DND-41 (cell line): ENCODE results near the gene ORC4.

Source experiments
- ATAC-seq: fragments of 200-7000 bp; cut with Tn5 transposase; 3 replicates; pipeline ENCODE4 v1.9.1; 2021; ENCODE audit warnings: low read depth; ENCODE audit not compliant: insufficient read depth
- DNase-seq: peaks from one replicate; pipeline ENCODE4 v3.0.0-alpha.2; 2020
- H2AFZ ChIP-seq: 2 replicates; pipeline ENCODE4 v1.6.0; 2012; ENCODE audit warnings: low read depth, low read length
- H3K27ac ChIP-seq: 2 replicates; pipeline ENCODE4 v1.5.1; 2012; ENCODE audit warnings: low read length, inconsistent platforms
- H3K27me3 ChIP-seq: fragments of 200-600 bp; sonication (generic); 2 replicates; pipeline ENCODE4 v1.6.0; 2012; ENCODE audit warnings: low read length, mild to moderate bottlenecking, inconsistent platforms; ENCODE audit not compliant: insufficient read depth, poor library complexity
- H3K36me3 ChIP-seq: 2 replicates; pipeline ENCODE4 v1.5.1; 2012; ENCODE audit warnings: low read length, inconsistent platforms; ENCODE audit not compliant: insufficient read depth
- H3K4me1 ChIP-seq: 2 replicates; pipeline ENCODE4 v1.5.1; 2012; ENCODE audit warnings: mild to moderate bottlenecking, low read length; ENCODE audit not compliant: insufficient read depth
- H3K4me2 ChIP-seq: 2 replicates; pipeline ENCODE4 v1.6.0; 2012; ENCODE audit warnings: mild to moderate bottlenecking, moderate library complexity, low read length, inconsistent platforms; ENCODE audit not compliant: insufficient read depth
- H3K4me3 ChIP-seq, 2 experiments: fragments of 200-600 bp in 1 of 2; shearing (Covaris generic) in 1 of 2; 2 replicates each; pipeline ENCODE4 v1.5.1; 2012 to 2016; ENCODE audit warnings: inconsistent platforms in 2 of 2, low read length in 2 of 2, mild to moderate bottlenecking in 2 of 2, low read depth in 1 of 2, moderate library complexity in 1 of 2
- H3K79me2 ChIP-seq: 2 replicates; pipeline ENCODE4 v1.6.0; 2012; ENCODE audit warnings: low read length, inconsistent platforms; ENCODE audit not compliant: insufficient read depth
- H3K9ac ChIP-seq: 2 replicates; pipeline ENCODE4 v1.6.0; 2012; ENCODE audit warnings: low read depth, mild to moderate bottlenecking, inconsistent platforms, low read length, moderate library complexity
- H3K9me3 ChIP-seq: 2 replicates; pipeline ENCODE4 v1.5.1; 2012; ENCODE audit warnings: low read length, moderate library complexity, mild to moderate bottlenecking, inconsistent platforms; ENCODE audit not compliant: insufficient read depth, severe bottlenecking
- H4K20me1 ChIP-seq: 2 replicates; pipeline ENCODE4 v1.6.0; 2012; ENCODE audit warnings: low read length; ENCODE audit not compliant: insufficient read depth
- EZH2 ChIP-seq: IDR thresholded peaks from 3 replicates; pipeline ENCODE4 v1.6.1; 2012; ENCODE audit warnings: borderline replicate concordance, low read depth, mild to moderate bottlenecking, moderate library complexity, low read length, inconsistent platforms; ENCODE audit not compliant: severe bottlenecking
- TF ChIP-seq, protein P1 (sequence below): IDR thresholded peaks from 2 replicates; pipeline ENCODE4 v1.5.1; 2012; ENCODE audit warnings: borderline replicate concordance, low read length, moderate library complexity, mild to moderate bottlenecking; ENCODE audit not compliant: poor library complexity, severe bottlenecking; ENCODE audit errors: extremely low read depth

The ORC4 gene

DNA sequence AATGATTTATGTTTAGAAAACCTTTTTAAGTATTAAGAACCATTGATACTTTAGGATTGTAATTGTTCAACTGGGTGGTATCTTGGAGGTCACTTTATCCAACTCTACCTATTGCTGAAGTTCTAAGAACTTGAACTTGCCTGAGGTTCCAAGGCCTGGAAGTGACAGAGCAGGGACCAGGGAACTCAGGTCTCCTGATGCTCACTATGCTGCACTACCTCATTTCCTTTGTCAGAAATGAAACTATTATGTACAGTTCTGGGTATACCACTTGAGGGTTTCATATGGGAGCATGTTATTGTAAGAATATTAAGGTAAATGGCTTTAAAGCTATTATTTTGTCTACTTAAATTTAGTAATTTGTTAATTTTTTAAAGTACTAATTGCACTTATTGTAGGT, 3.3 kb upstream of the ORC4 start:
- H3K27ac ChIP-seq, result peak overlapping the region; percentile 3; the same call in 1 of the 2 replicates
- peaks cover 41% of the 10 kb centered on the region for H3K4me1 ChIP-seq
- H3K9me3 ChIP-seq, result no peaks in the 10 kb centered on the region
- peaks cover 4% of the 10 kb centered on the region; the same call in 1 of the 2 replicates for H4K20me1 ChIP-seq
- no peaks in the 10 kb centered on the region for H3K27me3 ChIP-seq
- H3K4me3 ChIP-seq, result peak overlapping the region in 1 of 2 experiments; percentile 11; a peak in 1 of 4 replicates
- no peak overlapping the region for H2AFZ ChIP-seq
- ATAC-seq (no peak), DNase-seq (peak; percentile 13)
- peaks cover 75% of the 10 kb centered on the region for H3K79me2 ChIP-seq
- H3K9ac ChIP-seq, result no peak overlapping the region; the same call in 1 of the 2 replicates
- H3K36me3 ChIP-seq, result no peaks in the 10 kb centered on the region; the same call in 1 of the 2 replicates
- peak overlapping the region; percentile 81 for H3K4me2 ChIP-seq
- no peak for TF ChIP-seq EZH2
- TF ChIP-seq, protein P1, sequence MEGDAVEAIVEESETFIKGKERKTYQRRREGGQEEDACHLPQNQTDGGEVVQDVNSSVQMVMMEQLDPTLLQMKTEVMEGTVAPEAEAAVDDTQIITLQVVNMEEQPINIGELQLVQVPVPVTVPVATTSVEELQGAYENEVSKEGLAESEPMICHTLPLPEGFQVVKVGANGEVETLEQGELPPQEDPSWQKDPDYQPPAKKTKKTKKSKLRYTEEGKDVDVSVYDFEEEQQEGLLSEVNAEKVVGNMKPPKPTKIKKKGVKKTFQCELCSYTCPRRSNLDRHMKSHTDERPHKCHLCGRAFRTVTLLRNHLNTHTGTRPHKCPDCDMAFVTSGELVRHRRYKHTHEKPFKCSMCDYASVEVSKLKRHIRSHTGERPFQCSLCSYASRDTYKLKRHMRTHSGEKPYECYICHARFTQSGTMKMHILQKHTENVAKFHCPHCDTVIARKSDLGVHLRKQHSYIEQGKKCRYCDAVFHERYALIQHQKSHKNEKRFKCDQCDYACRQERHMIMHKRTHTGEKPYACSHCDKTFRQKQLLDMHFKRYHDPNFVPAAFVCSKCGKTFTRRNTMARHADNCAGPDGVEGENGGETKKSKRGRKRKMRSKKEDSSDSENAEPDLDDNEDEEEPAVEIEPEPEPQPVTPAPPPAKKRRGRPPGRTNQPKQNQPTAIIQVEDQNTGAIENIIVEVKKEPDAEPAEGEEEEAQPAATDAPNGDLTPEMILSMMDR, result no peak

- no peaks in the 10 kb centered on the region for H3K27me3 ChIP-seq
- H3K36me3 ChIP-seq, result no peaks in the 10 kb centered on the region; the same call in 1 of the 2 replicates
- peak overlapping the region; percentile 68 to 86; a peak in 3 of 4 replicates for H3K4me3 ChIP-seq
- H3K9ac ChIP-seq, result peak overlapping the region; percentile 68
- ATAC-seq, result no peak
- peaks cover 4% of the 10 kb centered on the region; the same call in 1 of the 2 replicates for H4K20me1 ChIP-seq
- H3K4me2 ChIP-seq, result peak overlapping the region; percentile 81
- H3K4me1 ChIP-seq, result peaks cover 50% of the 10 kb centered on the region
- no peak overlapping the region for H2AFZ ChIP-seq
- no peak for DNase-seq
- TF ChIP-seq EZH2, result no peak
- TF ChIP-seq, protein P1, result no peak
- H3K27ac ChIP-seq, result no peak overlapping the region; the same call in 1 of the 2 replicates
- no peaks in the 10 kb centered on the region for H3K9me3 ChIP-seq
- peaks cover 80% of the 10 kb centered on the region for H3K79me2 ChIP-seq
Measured at GRCh38 chr2:148022882-148023281, 2.3 kb upstream of the ORC4 start.

GRCh38 chr2:148022351-148022750, 1.8 kb upstream of the ORC4 start:
- peak overlapping the region; percentile 97 for H3K27ac ChIP-seq
- H3K36me3 ChIP-seq, result no peaks in the 10 kb centered on the region; the same call in 1 of the 2 replicates
- H3K9ac ChIP-seq, result peak overlapping the region; percentile 68
- peaks cover 84% of the 10 kb centered on the region for H3K79me2 ChIP-seq
- H3K9me3 ChIP-seq, result no peaks in the 10 kb centered on the region
- peaks cover 53% of the 10 kb centered on the region for H3K4me1 ChIP-seq
- H4K20me1 ChIP-seq, result peaks cover 4% of the 10 kb centered on the region; the same call in 1 of the 2 replicates
- peak overlapping the region; percentile 81 for H3K4me2 ChIP-seq
- H3K27me3 ChIP-seq, result no peaks in the 10 kb centered on the region
- ATAC-seq (no peak), DNase-seq (no peak)
- TF ChIP-seq, protein P1, result no peak
- no peak for TF ChIP-seq EZH2
- no peak overlapping the region for H2AFZ ChIP-seq
- H3K4me3 ChIP-seq, result peak overlapping the region; percentile 68 to 86
